ENCODE data around the gene ADAP1.

The ADAP1 gene

GRCh38 chr7:862157-862556 lies 92.3 kb downstream of the ADAP1 start:
- no peak for DNase-seq (ENCODE audit: low spot score)

- DNase-seq (ENCODE audit: low spot score), result no peak
These were observed 93.3 kb downstream of the ADAP1 start for GRCh38 chr7:861222-861621.

GRCh38 chr7:860149-860548 lies 94.3 kb downstream of the ADAP1 start:
- no peak for DNase-seq (ENCODE audit: low spot score)

GRCh38 chr7:859359-860030 lies 95.0 kb downstream of the ADAP1 start:
- DNase-seq (ENCODE audit: low spot score), result no peak

GRCh38 chr7:857661-858060 lies 96.8 kb downstream of the ADAP1 start:
- DNase-seq (ENCODE audit: low spot score), result no peak

GRCh38 chr7:856444-857095 lies 97.9 kb downstream of the ADAP1 start:
- DNase-seq (ENCODE audit: low spot score), result no peak

- no peak for DNase-seq (ENCODE audit: low spot score)
These were observed 98.7 kb downstream of the ADAP1 start for GRCh38 chr7:855686-856369.

GRCh38 chr7:854118-854775 lies 100.2 kb downstream of the ADAP1 start:
- no peak for DNase-seq (ENCODE audit: low spot score)

GRCh38 chr7:853366-854117 lies 100.9 kb downstream of the ADAP1 start:
- DNase-seq (ENCODE audit: low spot score), result no peak

GRCh38 chr7:851204-851603 lies 103.3 kb downstream of the ADAP1 start:
- DNase-seq (ENCODE audit: low spot score), result no peak

GRCh38 chr7:849781-850180 lies 104.7 kb downstream of the ADAP1 start:
- no peak for DNase-seq (ENCODE audit: low spot score)

GRCh38 chr7:849145-849544 lies 105.3 kb downstream of the ADAP1 start:
- no peak for DNase-seq (ENCODE audit: low spot score)

Measured in left forelimb (tissue), 1 donor.